Osteoblast (primary cell): ENCODE measurements around the gene EXOC2. TPM values are rescaled to one million over a fixed set of nuclear protein-coding genes. Genes with fewer than 3 reads are reported as not detected.
A peak's percentile ranks its signal among the peaks of the same experiment; 100 is the strongest.

Experiments
- DNase-seq: peaks from one replicate; pipeline ENCODE4 v3.0.0; 2011; ENCODE audit warnings: low spot score, mixed read lengths; ENCODE audit not compliant: insufficient read length; ENCODE audit errors: missing footprints
- H2AFZ ChIP-seq: 2 replicates; pipeline ENCODE4 v1.6.0; 2011; ENCODE audit warnings: mild to moderate bottlenecking, low read length
- H3K27ac ChIP-seq: 2 replicates; pipeline ENCODE4 v1.5.1; 2011; ENCODE audit warnings: mild to moderate bottlenecking, low read depth, low read length, moderate library complexity
- H3K27me3 ChIP-seq: 2 replicates; pipeline ENCODE4 v1.6.0; 2012; ENCODE audit warnings: mild to moderate bottlenecking, control low read depth, inconsistent platforms, low read length, moderate library complexity; ENCODE audit not compliant: insufficient read depth
- H3K36me3 ChIP-seq: 2 replicates; pipeline ENCODE4 v1.5.1; 2011; ENCODE audit warnings: mild to moderate bottlenecking, low read length, control low read depth, moderate library complexity; ENCODE audit not compliant: insufficient read depth
- H3K4me1 ChIP-seq: 2 replicates; pipeline ENCODE4 v1.5.1; 2011; ENCODE audit warnings: mild to moderate bottlenecking, low read length, control low read depth, moderate library complexity; ENCODE audit not compliant: insufficient read depth
- H3K4me2 ChIP-seq: 2 replicates; pipeline ENCODE4 v1.6.0; 2011; ENCODE audit warnings: mild to moderate bottlenecking, low read length; ENCODE audit not compliant: insufficient read depth
- H3K4me3 ChIP-seq: fragments of 200-600 bp; sonication (generic); 3 replicates; pipeline ENCODE4 v1.5.1; 2012; ENCODE audit warnings: mild to moderate bottlenecking, low read length, inconsistent platforms; ENCODE audit not compliant: insufficient read depth
- H3K79me2 ChIP-seq: 2 replicates; pipeline ENCODE4 v1.6.0; 2012; ENCODE audit warnings: mild to moderate bottlenecking, low read length, control low read depth, inconsistent platforms; ENCODE audit not compliant: insufficient read depth
- H3K9me3 ChIP-seq: 2 replicates; pipeline ENCODE4 v1.5.1; 2011; ENCODE audit warnings: low read depth, low read length, control low read depth
- H4K20me1 ChIP-seq: 2 replicates; pipeline ENCODE4 v1.6.0; 2012; ENCODE audit warnings: mild to moderate bottlenecking, low read length, control low read depth; ENCODE audit not compliant: insufficient read depth
- CTCF ChIP-seq: IDR thresholded peaks from 2 replicates; pipeline ENCODE4 v1.5.1; 2011; ENCODE audit warnings: mild to moderate bottlenecking, low read depth, low read length, moderate library complexity; ENCODE audit errors: extremely low read depth
- total RNA-seq: library from RNA; depleted of rRNA; stranded (reverse); fragments of >200 nt; gene quantifications from 2 replicates; pipeline ENCODE4 v1.2.3, GENCODE V29; 2012

Gene EXOC2
- total RNA-seq, 1 donor: 19.5 TPM

- no peaks in the 10 kb centered on the region for H3K36me3 ChIP-seq
- H3K27me3 ChIP-seq: no peaks in the 10 kb centered on the region
- H3K9me3 ChIP-seq: no peaks in the 10 kb centered on the region
- no peak for TF ChIP-seq CTCF
- no peaks in the 10 kb centered on the region for H4K20me1 ChIP-seq
- no peaks in the 10 kb centered on the region for H3K4me1 ChIP-seq
- peak; percentile 71 for DNase-seq
- H3K27ac ChIP-seq: no peak overlapping the region
- H3K4me3 ChIP-seq: no peak overlapping the region
- H2AFZ ChIP-seq: no peak overlapping the region
- H3K4me2 ChIP-seq: no peak overlapping the region
- H3K79me2 ChIP-seq: no peaks in the 10 kb centered on the region
Observed at GRCh38 chr6:503610-504362, 189.2 kb downstream of the EXOC2 start.

GRCh38 chr6:502761-503160 lies 190.2 kb downstream of the EXOC2 start:
- TF ChIP-seq CTCF: no peak
- H3K79me2 ChIP-seq: no peaks in the 10 kb centered on the region
- no peaks in the 10 kb centered on the region for H3K9me3 ChIP-seq
- no peaks in the 10 kb centered on the region for H4K20me1 ChIP-seq
- no peak overlapping the region for H3K27ac ChIP-seq
- H3K4me3 ChIP-seq: no peak overlapping the region
- no peaks in the 10 kb centered on the region for H3K4me1 ChIP-seq
- DNase-seq: no peak
- H3K27me3 ChIP-seq: no peaks in the 10 kb centered on the region
- H3K4me2 ChIP-seq: no peak overlapping the region
- no peak overlapping the region for H2AFZ ChIP-seq
- H3K36me3 ChIP-seq: no peaks in the 10 kb centered on the region

GRCh38 chr6:501891-502601 lies 190.9 kb downstream of the EXOC2 start:
- Histone ChIP-seq H3K79me2 (no peaks in the 10 kb centered on the region), H3K4me3 (peak overlapping the region; percentile 36), H3K4me1 (no peaks in the 10 kb centered on the region), H4K20me1 (no peaks in the 10 kb centered on the region), H3K4me2 (peak overlapping the region; percentile 52), H3K27ac (no peak overlapping the region), H3K9me3 (no peaks in the 10 kb centered on the region), H3K36me3 (no peaks in the 10 kb centered on the region), H2AFZ (no peak overlapping the region), H3K27me3 (no peaks in the 10 kb centered on the region)
- DNase-seq: no peak
- no peak for TF ChIP-seq CTCF

- Histone ChIP-seq H4K20me1 (no peaks in the 10 kb centered on the region), H3K4me2 (no peak overlapping the region), H3K27ac (no peak overlapping the region), H3K27me3 (no peaks in the 10 kb centered on the region), H3K4me1 (no peaks in the 10 kb centered on the region), H3K79me2 (no peaks in the 10 kb centered on the region), H3K9me3 (no peaks in the 10 kb centered on the region), H3K36me3 (peaks cover 13% of the 10 kb centered on the region), H3K4me3 (no peak overlapping the region), H2AFZ (no peak overlapping the region)
- no peak for DNase-seq
- no peak for TF ChIP-seq CTCF
Observed at GRCh38 chr6:499617-500016, 193.3 kb downstream of the EXOC2 start.
